Activated CD4-positive, CD25-positive, alpha-beta regulatory T cell treated with anti-CD3 and anti-CD28 coated beads, Interleukin-2, amount 50 U/mL, for 24 hours (primary cell): ENCODE data around the gene GMPPB.
"Not testable (repeated sequence)": the region's sequence is repeated elsewhere in the genome, so short reads cannot be mapped to it uniquely, and the experiment has no call there.

ENCODE experiments used
- ATAC-seq, 2 donors: fragments of 150-1000 bp; cut with Tn5 transposase; one replicate each; pipeline ENCODE4 v1.10.0; 2021; ENCODE audit warnings: mild to moderate bottlenecking in 1 of 2, moderate library complexity in 1 of 2

The GMPPB gene

DNA sequence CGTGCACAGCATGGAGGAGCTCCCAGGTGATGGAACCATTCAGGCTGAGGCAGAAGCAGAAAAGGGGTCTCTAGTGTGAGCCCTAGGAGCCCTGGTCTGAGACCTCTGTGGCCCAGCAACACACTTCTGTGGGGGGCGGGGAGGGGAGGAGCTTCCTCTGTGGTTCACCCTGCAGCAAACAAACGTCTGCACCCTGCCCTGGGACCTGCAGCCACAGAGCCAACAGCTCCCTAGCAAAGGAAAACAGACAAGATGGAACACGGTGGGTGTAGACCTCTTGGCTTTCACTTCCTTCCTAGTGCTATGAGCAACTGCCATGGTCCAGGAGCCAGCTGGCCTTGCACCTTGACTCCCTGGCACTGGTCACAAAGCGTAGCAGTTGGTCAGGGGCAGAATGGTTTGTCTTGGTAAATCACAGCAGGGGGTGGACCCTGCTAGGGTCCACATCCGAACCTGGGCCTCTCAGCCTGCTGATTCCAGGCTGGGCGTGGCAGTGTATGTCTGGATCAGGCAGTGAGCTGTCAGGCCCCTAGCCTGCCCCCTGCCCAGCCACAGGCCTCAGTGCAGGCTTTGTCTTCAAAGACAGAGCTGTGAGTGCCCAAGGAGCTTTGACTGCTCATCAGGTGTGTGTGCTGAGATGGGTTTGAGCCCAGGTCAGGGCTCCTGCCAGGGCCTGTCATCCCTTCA, 11.0 kb downstream of the GMPPB start:
- no peak for ATAC-seq

DNA sequence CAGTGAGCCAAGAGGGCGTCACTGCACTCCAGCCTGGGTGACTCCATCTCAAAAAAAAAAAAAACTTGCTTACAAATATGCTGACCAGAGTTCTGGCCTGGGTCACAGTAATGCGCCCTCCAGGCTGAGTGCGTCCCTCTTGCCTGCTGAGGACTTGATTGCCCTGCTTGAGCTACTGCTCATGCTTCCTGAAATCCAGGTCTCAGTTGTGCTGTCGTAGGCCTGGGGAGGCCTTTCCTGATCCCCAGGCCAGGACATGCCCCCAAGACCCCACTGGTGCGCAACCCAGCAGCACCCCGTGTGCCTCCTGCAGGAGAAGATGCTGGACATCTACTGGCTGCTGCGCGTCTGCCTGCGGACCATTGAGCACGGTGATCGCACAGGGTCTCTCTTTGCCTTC, 11.6 kb downstream of the GMPPB start:
- no peak for ATAC-seq

DNA sequence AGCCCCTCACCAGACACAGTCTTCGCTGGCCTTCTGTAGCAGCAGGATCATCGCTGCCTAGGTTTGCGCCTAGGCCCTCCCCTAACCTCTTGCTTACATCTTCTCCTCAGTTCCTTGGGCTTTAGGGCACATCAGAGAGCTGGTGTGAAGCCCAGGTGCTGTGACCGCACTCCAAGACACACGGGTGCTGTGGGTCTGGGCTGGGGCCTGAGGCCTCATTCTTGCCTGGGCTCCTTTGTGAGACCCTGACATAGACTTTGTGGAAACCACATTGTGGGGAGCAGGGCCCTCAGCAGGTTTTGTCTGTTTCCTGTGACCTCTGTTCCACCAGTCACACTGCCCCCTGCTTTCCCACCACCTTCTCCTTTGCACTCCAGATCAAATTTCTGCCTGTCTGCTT, 12.3 kb downstream of the GMPPB start:
- ATAC-seq = no peak

DNA sequence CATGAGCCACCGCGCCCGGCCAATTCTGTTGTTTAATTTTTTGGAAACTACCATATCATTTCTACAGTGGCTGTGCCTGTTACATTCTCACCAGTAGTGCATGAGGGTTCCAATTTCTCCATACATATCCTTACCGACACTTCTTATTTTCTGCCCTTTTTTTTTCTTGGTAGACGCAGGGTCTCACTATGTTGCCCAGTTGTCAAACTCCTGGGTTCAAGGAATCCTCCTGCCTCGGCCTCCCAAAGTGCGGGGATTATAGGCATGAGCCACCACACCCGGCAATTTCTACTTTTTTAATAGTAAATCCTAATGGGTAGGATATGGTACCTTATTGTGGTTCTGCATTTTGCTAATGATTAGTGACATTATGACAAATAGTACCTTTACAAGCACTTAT, 13.9 kb downstream of the GMPPB start:
- no peak for ATAC-seq

DNA sequence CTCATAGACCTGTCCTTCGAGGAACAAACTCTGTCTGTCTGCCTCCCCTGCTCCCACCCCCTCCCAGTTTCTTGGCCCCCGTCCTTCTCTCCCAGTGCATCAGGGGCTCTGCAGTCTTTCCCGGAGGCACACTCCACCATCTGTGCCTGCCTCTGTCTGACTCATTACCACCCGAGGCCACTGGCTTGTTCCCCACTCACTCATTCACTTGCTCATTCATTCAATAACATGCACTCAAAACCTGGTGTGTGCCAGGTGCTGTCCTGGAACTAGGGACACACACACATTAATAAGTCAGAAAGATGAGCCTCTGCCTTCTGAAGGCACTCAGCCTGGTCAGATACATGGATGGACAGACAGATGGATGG, 16.7 kb downstream of the GMPPB start:
- no peak for ATAC-seq

DNA sequence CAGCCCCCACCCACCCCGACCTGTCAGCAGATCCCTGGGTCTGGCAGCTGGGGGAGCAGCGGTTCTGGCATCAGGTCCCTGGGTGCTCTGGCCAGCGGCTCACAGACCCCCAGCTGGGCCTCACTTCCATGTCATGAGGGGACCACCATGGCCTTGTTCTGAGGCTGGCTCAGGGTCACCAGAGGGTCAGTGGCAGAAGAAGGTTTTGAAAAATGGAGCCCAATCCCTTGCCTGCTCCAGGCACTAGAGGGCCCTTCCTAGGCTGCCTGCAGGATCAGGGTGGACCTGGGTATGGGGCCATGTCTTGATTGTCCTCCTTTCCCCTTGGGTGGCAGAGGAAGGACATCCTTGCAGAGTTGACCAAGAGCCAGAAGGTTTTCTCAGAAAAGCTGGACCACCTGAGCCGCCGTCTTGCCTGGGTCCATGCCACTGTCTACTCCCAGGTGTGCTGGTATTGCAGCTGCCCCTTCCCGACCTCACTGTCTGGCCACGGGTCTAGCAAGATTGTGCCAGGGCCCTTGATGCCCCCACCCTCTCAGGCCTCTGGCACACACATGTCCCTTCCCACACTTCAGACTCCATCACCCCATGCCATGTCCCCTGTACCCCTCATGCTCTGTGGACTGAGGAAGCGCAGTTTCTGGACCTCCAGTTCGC, 17.2 kb downstream of the GMPPB start:
- no peak for ATAC-seq

DNA sequence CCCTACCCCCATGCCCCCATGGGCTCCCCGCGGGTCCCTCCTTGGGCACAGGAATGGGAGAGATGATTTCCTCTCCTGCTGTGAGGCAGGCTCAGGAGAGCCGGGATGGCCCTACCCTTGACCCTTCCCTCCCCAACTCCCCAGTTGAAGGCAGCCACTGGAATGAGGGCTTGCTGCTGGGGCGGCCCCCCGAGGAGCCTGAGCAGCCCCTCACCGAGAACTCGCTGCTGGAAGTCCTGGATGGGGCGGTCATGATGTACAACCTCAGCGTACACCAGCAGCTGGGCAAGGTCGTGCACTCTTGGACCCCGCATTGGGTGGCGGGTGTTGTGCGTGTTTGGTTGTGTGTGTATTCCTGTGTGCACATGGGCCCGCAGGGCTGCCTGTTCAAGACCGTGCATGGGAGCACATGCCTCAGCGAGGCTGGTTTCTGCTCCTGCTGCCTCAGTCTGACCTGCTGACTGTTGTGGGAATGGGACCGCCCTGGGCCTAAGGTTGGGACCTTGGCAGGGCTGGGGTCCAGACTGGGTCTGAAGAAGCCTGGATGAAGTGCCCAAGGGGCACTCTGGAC, 18.3 kb downstream of the GMPPB start:
- no peak for ATAC-seq

DNA sequence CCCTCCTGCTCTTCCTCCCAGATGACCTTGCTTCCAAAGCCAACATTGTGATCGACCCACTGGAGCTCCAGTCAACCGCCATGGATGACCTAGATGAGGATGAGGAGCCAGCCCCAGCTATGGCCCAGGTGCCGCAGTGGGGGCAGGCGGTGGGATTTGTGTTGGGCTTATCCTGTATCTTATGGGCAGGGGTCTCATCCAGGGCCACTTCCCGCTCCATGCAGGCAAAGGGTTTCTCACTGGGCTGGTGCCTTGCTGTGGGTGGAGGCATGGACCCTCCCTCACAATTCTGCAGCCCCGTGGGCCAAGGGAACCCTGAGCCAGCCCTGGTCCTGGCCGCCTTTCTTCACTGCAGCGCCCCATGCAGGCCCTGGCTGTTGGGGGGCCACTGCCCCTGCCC, 19.1 kb downstream of the GMPPB start:
- no peak for ATAC-seq

DNA sequence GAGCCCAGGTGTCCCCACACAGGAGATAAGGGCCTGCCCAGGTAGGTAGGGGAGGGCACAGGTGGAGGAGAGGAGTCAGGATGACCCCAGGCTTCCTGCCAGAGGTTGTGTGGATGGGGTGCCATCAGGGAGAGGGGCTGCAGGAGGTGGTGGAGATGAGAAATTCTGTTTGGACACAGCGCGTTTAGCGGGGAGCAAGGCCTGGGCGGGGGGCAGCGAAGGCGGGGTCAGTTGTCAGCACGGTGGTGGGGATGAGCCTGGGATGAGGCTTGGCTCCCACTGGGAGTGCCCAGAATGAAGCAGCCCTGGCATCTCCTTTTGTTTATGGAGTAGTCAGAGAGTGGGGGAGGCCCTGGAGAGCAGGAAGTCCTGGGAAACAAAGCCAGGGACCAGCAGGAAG, 19.8 kb downstream of the GMPPB start:
- ATAC-seq = no peak

DNA sequence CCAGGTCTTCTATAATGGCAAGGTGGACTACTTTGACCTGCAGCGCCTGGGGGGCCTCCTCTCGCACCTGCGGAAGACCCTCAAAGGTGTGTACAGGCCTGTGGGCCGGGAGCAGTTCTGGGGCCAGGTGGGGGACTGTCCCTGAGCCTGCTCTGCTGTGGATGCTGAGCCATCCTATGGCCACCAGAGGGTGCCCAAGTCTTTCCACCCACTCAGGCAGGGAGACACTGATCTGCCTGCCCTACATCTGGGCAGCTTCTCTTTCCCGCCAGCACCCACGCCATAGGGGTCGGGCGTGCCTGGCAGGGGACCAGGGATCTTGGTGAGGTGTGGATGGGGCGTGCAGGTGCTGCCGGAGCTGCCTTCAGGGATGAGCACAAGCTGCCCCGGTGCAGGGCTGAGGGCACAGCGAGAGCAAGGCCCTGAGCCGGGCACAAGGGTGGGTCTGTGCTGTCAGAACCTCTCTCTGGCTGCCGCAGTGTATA, 20.3 kb downstream of the GMPPB start:
- ATAC-seq = peak; percentile 93 to 98

DNA sequence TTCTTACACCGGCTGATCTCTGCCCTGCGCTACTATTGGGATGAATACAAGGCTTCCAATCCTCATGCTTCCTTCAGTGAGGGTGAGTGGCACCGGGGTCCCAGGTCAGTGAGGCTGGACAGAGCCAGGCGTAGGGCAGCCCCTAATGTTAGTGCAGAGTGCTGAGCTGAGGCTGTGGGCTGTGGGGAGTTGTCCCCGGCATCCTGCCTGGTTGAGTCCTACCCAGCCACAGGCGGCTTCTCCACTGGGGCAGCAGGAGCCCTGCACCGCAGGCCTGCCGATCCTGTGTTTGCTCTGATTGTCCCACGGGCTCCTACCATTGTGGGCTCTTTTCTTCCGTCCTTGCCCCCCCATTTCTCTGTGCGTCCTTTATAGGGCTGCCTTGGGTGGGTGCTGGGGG, 21.1 kb downstream of the GMPPB start:
- ATAC-seq = no peak

DNA sequence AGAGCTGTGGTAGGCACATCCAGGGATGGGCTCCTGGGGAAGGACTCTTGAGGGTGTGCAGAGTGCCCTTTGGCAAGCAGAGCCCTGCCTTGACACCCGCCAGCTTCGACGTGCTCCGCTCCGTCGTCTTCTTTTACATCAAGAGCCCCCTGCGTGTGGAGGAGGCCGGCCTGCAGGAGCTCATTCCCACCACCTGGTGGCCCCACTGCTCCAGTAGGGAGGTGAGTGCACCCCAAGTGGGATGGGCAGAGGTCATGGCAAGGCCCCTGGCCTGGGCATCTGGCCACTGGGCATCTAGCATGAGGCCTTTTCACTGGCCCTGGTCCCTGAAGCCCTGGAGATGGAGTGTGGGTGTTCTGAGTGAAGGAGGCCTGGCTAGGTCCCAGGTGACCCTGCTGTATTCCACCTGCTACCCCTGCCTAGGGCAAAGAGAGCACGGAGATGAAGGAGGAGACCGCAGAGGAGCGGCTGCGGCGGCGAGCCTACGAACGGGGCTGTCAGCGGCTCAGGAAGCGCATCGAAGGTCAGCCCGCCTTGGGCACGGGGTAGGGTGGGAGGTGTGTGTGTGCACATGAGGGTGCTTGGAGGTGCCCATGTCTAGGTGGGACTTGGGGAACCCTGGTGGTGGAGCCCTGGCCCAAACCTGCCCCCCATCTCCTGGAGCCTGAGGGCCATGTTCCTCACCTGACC, 22.2 kb downstream of the GMPPB start:
- no peak for ATAC-seq

DNA sequence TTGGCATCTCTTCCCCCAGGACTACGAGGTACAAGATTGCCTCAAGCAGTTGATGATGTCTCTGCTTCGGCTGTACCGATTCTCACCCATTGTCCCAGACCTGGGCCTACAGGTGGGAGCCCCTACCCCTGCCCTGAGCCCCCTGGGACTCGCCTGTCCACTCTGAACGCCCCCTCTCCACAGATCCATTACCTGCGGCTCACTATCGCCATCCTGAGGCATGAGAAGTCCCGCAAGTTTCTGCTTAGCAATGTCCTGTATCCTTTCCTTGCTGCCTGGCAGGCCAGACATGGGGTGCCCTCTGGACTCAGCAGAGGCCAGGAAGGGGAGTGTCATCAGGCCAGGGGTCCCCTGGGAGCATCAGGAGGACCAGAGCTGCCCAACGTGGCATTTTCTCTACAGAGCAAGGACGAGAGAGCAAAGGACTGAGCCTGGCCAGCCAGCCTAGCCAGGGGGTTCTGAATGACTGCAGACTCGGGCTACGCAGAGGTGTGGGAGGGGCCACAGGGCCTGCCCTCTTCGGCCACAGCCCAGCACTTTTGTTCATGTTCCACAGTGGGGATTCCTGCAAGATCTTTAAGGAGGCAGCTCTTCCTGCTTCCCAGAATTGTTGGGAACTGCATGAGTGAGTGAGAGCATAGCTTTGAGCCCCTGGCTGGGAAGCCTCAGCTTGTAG, 23.2 kb downstream of the GMPPB start:
- ATAC-seq = no peak

DNA sequence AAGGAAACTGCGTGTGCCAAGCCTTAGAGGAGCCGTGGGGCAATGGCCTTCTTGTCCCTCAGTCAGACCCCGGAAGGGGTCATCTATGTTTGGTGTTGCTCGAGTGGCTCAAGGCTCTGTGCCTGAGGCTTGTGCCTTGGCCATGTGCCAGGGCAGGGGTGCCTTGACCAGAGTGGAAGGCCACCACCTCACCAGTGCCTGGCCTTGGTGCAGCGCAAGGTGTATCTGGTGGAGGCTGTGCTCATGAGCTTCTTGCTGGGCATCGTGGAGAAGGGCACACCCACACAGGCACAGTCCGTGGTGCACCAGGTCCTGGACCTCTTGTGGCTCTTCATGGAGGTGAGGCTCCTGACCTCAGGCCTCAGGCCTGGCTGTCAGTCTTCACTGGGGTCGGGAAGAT, 23.7 kb downstream of the GMPPB start:
- no peak for ATAC-seq

DNA sequence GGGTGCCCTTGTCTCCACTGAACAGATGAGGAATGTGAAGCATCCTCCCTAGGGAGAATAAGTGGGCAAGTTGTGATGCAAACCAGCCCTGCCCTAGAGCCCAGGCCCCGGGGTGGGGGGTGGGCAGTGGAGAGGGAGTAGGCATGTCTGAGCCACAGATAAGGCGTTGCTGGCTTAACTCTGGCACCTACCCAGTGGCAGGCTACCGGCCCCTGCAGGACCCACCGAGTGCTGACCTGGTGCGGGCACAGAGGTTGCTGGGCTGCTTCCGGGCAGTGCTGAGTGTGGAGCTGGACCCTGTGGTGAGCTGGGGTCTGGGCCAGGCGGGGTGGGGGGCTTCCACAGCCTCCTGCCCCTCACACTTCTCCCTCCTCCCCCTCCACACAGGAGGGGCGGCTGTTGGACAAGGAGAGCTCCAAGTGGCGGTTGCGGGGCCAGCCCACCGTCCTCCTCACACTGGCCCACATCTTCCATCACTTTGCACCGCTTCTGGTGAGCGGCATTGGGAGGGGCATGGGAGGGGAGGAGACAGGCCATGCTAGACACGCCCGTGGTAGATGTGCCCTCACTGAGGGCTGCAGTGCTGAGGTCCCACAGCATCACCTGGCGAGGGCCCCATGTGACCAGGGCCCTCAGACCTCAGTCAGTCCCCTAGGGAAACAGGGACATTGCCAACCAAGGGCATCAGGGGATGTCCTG, 24.3 kb downstream of the GMPPB start:
- ATAC-seq = no peak

DNA sequence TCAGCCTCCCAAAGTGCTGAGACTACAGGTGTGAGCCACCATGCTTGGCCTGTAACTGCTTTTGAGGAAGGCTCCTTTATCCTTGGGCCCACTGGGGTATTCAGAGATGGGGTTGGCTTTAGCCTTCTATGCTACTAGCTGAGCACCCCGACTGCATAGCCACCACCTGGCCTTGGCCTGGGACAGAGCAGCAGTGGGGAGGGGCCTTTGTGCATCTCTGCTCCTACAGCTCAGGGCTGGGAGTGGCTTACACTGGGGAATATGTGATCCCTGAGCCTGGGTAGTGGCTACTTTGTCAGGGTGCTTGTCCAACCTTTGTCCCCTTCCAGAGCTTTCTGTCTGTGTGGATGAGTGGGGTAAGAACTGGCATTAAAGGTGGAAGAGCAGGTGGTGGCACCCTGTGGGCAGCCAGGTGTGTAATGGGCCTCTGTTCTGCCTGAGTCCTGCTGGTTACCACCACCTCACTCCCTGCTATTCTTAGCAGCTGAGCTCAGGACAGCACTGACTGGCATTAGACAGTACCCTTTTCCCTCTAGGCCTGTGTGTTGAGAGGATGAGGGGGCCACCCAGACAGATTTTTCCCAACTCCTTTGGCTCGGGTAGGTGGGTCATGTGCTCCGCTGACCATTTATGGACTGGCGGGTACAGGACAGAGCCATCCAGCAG, 28.3 kb downstream of the GMPPB start:
- ATAC-seq = not testable (repeated sequence)

DNA sequence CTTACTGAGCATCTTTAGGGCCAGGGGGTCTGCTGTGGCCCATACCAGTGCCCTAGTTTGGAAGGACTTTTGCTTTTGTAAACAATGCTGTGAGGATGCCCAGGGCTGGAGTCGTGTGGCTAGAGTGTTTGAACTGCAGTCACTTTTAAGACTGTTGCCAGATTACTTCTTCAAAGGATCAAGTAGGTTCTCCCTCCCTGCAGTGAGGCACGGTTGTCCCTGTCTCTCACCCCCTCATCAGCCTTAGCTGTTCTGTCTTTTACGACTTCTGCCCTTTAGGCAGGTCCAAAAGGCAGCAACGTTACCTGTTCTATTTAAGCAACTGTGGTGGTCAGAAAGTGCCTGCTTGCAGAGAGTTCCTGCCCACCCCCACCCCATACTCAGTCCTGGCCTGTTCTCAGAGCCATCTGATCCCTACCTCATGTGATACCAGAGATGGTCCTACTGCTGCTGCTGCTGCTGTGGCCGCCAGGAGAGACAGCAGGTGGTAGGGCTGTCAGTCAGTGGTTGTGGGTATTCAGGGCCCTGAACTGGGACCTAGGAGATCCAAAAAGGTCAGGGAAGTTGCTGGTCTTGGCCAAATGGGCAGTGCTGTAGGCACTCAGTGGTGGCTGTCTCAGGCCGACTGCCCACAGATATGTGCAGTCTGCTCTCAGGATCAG, 29.2 kb downstream of the GMPPB start:
- not testable (repeated sequence) for ATAC-seq

DNA sequence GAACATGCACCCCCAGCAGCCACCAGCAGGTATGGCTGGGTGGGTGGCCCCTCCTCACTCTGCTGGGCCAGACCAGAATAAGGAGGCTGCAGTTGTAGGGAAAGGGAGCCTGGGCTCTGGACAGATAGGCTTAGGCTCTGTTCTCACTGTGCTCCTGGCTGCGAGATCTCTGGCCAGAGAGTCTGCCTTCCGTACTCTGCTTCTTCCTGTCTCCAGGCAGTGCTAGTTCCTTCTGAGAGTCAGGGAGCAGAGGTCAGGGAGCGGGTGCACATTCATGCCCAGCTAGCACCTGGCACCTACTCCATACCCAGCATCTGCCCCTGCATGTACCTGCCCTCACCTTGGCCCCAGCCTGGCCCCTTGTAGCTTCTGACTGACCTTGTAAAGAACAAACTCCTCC, 32.3 kb downstream of the GMPPB start:
- not testable (repeated sequence) for ATAC-seq

DNA sequence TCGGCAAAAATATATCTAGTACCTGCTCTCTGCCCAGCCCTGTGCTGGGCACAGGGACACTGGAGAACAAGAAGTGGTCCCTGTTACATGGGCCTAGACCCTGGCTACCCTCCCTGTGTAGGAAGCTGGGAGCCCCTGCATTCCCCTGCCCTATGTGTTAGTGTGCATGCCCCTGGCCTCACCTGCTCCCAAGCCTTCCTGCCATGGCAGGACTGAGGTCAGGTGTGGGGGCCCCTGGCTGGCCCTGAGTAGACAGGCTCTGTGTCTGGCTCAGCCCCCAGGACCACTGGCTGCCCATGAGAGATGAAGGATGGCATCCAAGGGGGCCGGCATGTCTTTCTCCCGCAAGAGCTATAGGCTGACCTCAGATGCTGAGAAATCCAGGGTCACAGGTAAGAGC, 32.9 kb downstream of the GMPPB start:
- not testable (repeated sequence) for ATAC-seq

DNA sequence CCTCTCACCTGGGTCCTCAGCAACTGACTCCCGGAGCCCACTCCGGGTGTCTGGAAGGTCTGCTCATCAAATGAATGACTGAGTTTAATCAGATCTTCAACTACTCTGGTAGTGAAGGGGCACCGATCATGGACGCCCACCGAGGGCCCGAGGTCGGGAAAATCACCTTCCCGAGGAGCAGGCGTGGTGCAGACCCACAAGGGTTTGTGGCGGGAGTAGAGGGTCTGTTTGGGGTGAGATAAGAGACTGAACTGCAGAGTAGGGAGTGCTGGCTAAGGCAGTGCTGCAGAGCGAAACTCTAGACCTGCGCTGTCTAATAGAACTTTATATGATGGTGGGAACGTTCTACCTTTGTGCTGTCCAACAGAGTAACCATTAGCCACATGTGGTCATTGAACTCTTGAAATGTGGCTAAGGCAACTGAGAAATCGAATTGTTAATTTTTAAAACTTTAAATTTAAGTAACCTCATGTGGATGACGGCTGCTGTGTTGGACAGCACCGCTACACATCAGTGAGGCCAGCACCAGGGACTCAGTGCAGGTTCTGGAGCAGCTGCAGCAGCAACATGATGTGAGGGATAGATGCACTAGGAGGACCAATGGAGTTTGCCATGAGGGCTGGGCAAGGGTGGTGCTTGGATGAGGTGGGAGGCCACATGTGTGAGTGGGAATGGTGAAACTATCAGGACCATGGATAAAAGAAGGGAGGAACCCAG, 33.7 kb downstream of the GMPPB start:
- ATAC-seq = not testable (repeated sequence)
